H1 (cell line): Measurements from ENCODE around the gene LY6G5B. TPM values are rescaled to one million over a fixed set of nuclear protein-coding genes. Genes with fewer than 3 reads are reported as not detected.

Experiments
- CTCF ChIA-PET: fragments of 300-600 bp; sonication (Branson Sonifier 250); formaldehyde crosslinking; loops from one replicate; lab custom pipeline; 2021; ENCODE audit not compliant: partially characterized antibody; lab: Charles Lee
- POLR2A ChIA-PET: fragments of 300-600 bp; sonication (Branson Sonifier 250); formaldehyde crosslinking; loops from one replicate; lab custom pipeline; 2021; ENCODE audit warnings: inconsistent platforms; ENCODE audit not compliant: partially characterized antibody; lab: Charles Lee
- DNase-seq, 2 experiments: peaks; one replicate each; pipeline versions ENCODE4 v3.0.0 to v3.0.0-alpha.2; 2010 to 2022; ENCODE audit warnings: low spot score in 2 of 2, low read depth in 1 of 2, mixed read lengths in 1 of 2
- FAIRE-seq: peaks from 2 replicates; lab custom pipeline; 2011; peaks lifted over from hg19 to GRCh38; lab: Jason Lieb, UNC
- H2AFZ ChIP-seq: 2 replicates; pipeline ENCODE4 v1.8.1; 2012; ENCODE audit warnings: low read length, inconsistent platforms
- H2AK5ac ChIP-seq: 2 replicates; pipeline ENCODE4 v1.6.1; 2013; ENCODE audit warnings: low read depth, low read length
- H2BK120ac ChIP-seq: replicated peaks from 2 replicates; pipeline ENCODE3; 2013; ENCODE audit warnings: low read depth, low read length, inconsistent platforms
- H2BK12ac ChIP-seq: 2 replicates; pipeline ENCODE4 v1.6.1; 2013; ENCODE audit warnings: low read depth, low read length
- H2BK15ac ChIP-seq: 2 replicates; pipeline ENCODE4 v1.6.1; 2013; ENCODE audit warnings: low read length
- H2BK20ac ChIP-seq: 2 replicates; pipeline ENCODE4 v1.6.1; 2013; ENCODE audit warnings: low read length
- H2BK5ac ChIP-seq: 2 replicates; pipeline ENCODE4 v1.6.1; 2013; ENCODE audit warnings: low read depth, low read length
- H3K14ac ChIP-seq: 2 replicates; pipeline ENCODE4 v1.6.1; 2013; ENCODE audit warnings: inconsistent platforms; ENCODE audit not compliant: insufficient read length
- H3K18ac ChIP-seq: 2 replicates; pipeline ENCODE4 v1.6.1; 2013; ENCODE audit warnings: low read length; ENCODE audit errors: extremely low read depth
- H3K23ac ChIP-seq: 2 replicates; pipeline ENCODE4 v1.6.1; 2013; ENCODE audit warnings: inconsistent platforms; ENCODE audit not compliant: insufficient read length
- H3K23me2 ChIP-seq: 2 replicates; pipeline ENCODE4 v1.6.1; 2013; ENCODE audit warnings: low read depth, low read length
- H3K27ac ChIP-seq: 2 replicates; pipeline ENCODE4 v1.6.1; 2011; ENCODE audit warnings: low read depth, low read length, inconsistent platforms
- H3K27me3 ChIP-seq, 4 experiments: replicated peaks in 1 of 4; 1 replicate in 1 of 4; 2 replicates in 3 of 4; pipeline versions ENCODE4 v1.6.1 to v1.8.1; 2011 to 2013; ENCODE audit warnings: low read length in 3 of 4, mild to moderate bottlenecking in 3 of 4, inconsistent platforms in 2 of 4, mixed read lengths in 2 of 4, moderate library complexity in 1 of 4; ENCODE audit not compliant: control insufficient read depth in 3 of 4, insufficient read depth in 3 of 4; ENCODE audit errors: extremely low read depth in 1 of 4
- H3K36me3 ChIP-seq, 4 experiments: 2 replicates each; pipeline versions ENCODE4 v1.6.1 to v1.8.1; 2011 to 2013; ENCODE audit warnings: mild to moderate bottlenecking in 4 of 4, low read length in 3 of 4, moderate library complexity in 2 of 4, control low read depth in 1 of 4, inconsistent platforms in 1 of 4; ENCODE audit not compliant: insufficient read depth in 4 of 4, control insufficient read depth in 2 of 4
- H3K4ac ChIP-seq: replicated peaks from 2 replicates; pipeline ENCODE3; 2013; ENCODE audit warnings: low read length, low read depth, mixed read lengths, inconsistent platforms; ENCODE audit not compliant: insufficient read length
- H3K4me1 ChIP-seq, 4 experiments: replicated peaks in 1 of 4; 1 replicate in 1 of 4; 2 replicates in 3 of 4; pipeline versions ENCODE4 v1.6.1 to v1.8.1; 2011 to 2013; ENCODE audit warnings: low read length in 3 of 4, inconsistent platforms in 2 of 4, mixed read lengths in 1 of 4; ENCODE audit not compliant: insufficient read depth in 4 of 4, control insufficient read depth in 3 of 4
- H3K4me2 ChIP-seq, 2 experiments: 2 replicates each; pipeline versions ENCODE4 v1.6.1 to v1.8.1; 2011 to 2013; ENCODE audit warnings: low read depth in 2 of 2, low read length in 2 of 2, control low read depth in 1 of 2, inconsistent platforms in 1 of 2, mild to moderate bottlenecking in 1 of 2; ENCODE audit not compliant: insufficient read depth in 1 of 2
- H3K4me3 ChIP-seq, 4 experiments: fragments of 200-600, 300-600 bp in 1 of 4; sonication (generic), shearing (Covaris generic), sonication (Bioruptor Twin) in 1 of 4; 2 replicates each; pipeline versions ENCODE4 v1.5.1 to v1.8.1; 2011 to 2016; ENCODE audit warnings: low read length in 4 of 4, low read depth in 3 of 4, control low read depth in 2 of 4, inconsistent platforms in 2 of 4, mild to moderate bottlenecking in 2 of 4, mixed read lengths in 1 of 4, moderate library complexity in 1 of 4; ENCODE audit not compliant: insufficient read depth in 2 of 4; ENCODE audit errors: extremely low read depth in 1 of 4
- H3K56ac ChIP-seq: replicated peaks from 2 replicates; pipeline ENCODE3; 2013; ENCODE audit warnings: low read depth, mild to moderate bottlenecking, mixed read lengths, low read length, inconsistent platforms; ENCODE audit not compliant: insufficient read length
- H3K79me1 ChIP-seq: 2 replicates; pipeline ENCODE4 v1.6.1; 2013; ENCODE audit warnings: low read depth, low read length, control low read depth
- H3K79me2 ChIP-seq, 2 experiments: 2 replicates each; pipeline versions ENCODE4 v1.6.1 to v1.8.1; 2012 to 2013; ENCODE audit warnings: low read length in 2 of 2, mild to moderate bottlenecking in 2 of 2, inconsistent platforms in 1 of 2; ENCODE audit not compliant: insufficient read depth in 2 of 2, control insufficient read depth in 1 of 2
- H3K9ac ChIP-seq, 4 experiments: replicated peaks in 1 of 4; 1 replicate in 1 of 4; 2 replicates in 3 of 4; pipeline versions ENCODE4 v1.6.1 to v1.8.1; 2011 to 2013; ENCODE audit warnings: low read depth in 3 of 4, low read length in 3 of 4, control low read depth in 2 of 4, mild to moderate bottlenecking in 2 of 4, moderate library complexity in 2 of 4, inconsistent platforms in 1 of 4; ENCODE audit errors: extremely low read depth in 1 of 4
- H3K9me3 ChIP-seq, 2 experiments: 2 replicates each; pipeline versions ENCODE4 v1.6.1 to v1.8.1; 2012 to 2013; ENCODE audit warnings: mild to moderate bottlenecking in 2 of 2, moderate library complexity in 2 of 2, control low read depth in 1 of 2, inconsistent platforms in 1 of 2, low read depth in 1 of 2, low read length in 1 of 2, mixed read lengths in 1 of 2; ENCODE audit not compliant: insufficient read depth in 2 of 2
- H4K20me1 ChIP-seq, 2 experiments: replicated peaks in 1 of 2; 2 replicates each; pipeline versions ENCODE3 to v1.8.1; 2011 to 2013; ENCODE audit warnings: inconsistent platforms in 2 of 2, low read length in 2 of 2, mild to moderate bottlenecking in 1 of 2; ENCODE audit not compliant: insufficient read depth in 2 of 2, control insufficient read depth in 1 of 2
- H4K5ac ChIP-seq: 2 replicates; pipeline ENCODE4 v1.6.1; 2013; ENCODE audit warnings: low read length, low read depth, mixed read lengths, inconsistent platforms; ENCODE audit not compliant: insufficient read length
- H4K8ac ChIP-seq: 2 replicates; pipeline ENCODE4 v1.8.0; 2013; ENCODE audit warnings: mild to moderate bottlenecking, moderate library complexity, low read length, inconsistent platforms; ENCODE audit not compliant: insufficient read depth; ENCODE audit errors: extremely low read depth
- H4K91ac ChIP-seq: replicated peaks from 2 replicates; pipeline ENCODE3; 2013; ENCODE audit warnings: low read length, mixed read lengths, inconsistent platforms; ENCODE audit not compliant: insufficient read length
- ASH2L ChIP-seq: fragments of 200-600, 300-600 bp; sonication (generic); IDR thresholded peaks from one replicate; pipeline ENCODE4 v1.7.1; 2017; ENCODE audit warnings: low read length
- GABPA ChIP-seq: IDR thresholded peaks from 2 replicates; pipeline ENCODE4 v1.6.1; 2011; ENCODE audit warnings: mild to moderate bottlenecking, low read length, moderate library complexity, borderline replicate concordance; ENCODE audit not compliant: insufficient read depth
- GTF2F1 ChIP-seq: IDR thresholded peaks from 2 replicates; pipeline ENCODE4 v1.6.1; 2012; ENCODE audit warnings: low read depth, low read length, improper control_type of control experiment, borderline replicate concordance
- HDAC2 ChIP-seq, 2 experiments: fragments of 300-600 bp in 1 of 2; sonication (generic) in 1 of 2; IDR thresholded peaks; 2 replicates each; pipeline ENCODE4 v1.6.1; 2011 to 2012; ENCODE audit warnings: low read depth in 2 of 2, low read length in 2 of 2, mild to moderate bottlenecking in 2 of 2, moderate library complexity in 2 of 2, borderline replicate concordance in 1 of 2, inconsistent platforms in 1 of 2
- RFX5 ChIP-seq: IDR thresholded peaks from 2 replicates; pipeline ENCODE4 v1.6.1; 2011; ENCODE audit warnings: low read depth, low read length, improper control_type of control experiment, borderline replicate concordance
- SP1 ChIP-seq: IDR thresholded peaks from 2 replicates; pipeline ENCODE4 v1.6.1; 2011; ENCODE audit warnings: low read depth, low read length
- SP2 ChIP-seq: IDR thresholded peaks from 2 replicates; pipeline ENCODE4 v1.6.1; 2012; ENCODE audit warnings: mild to moderate bottlenecking, low read length, inconsistent platforms
- SUZ12 ChIP-seq: fragments of 200-600 bp; sonication (generic); IDR thresholded peaks from 2 replicates; pipeline ENCODE4 v1.6.1; 2012; ENCODE audit warnings: mild to moderate bottlenecking, inconsistent platforms, low read length, moderate library complexity, mixed read lengths
- WGBS, 2 experiments: shearing (Covaris generic) in 1 of 2; methylation state at CpG; one replicate each; pipeline versions ENCODE4 v1.1.6 to v1.1.7; 2013 to 2015; ENCODE audit warnings: low lambda C conversion rate in 2 of 2, mixed read lengths in 2 of 2, inconsistent platforms in 1 of 2, low coverage in 1 of 2, missing lambda C conversion rate in 1 of 2; ENCODE audit not compliant: insufficient replicate concordance in 2 of 2, insufficient coverage in 1 of 2, insufficient read length in 1 of 2; ENCODE audit errors: extremely low coverage in 1 of 2, missing lambda C conversion rate in 1 of 2; 5-methylcytosine and 5-hydroxymethylcytosine counted together
- polyA plus RNA-seq, 7 experiments: library from polyadenylated mRNA; depleted of rRNA in 3 of 7; stranded (reverse) in 5 of 7; unstranded in 2 of 7; fragments of >200 nt in 5 of 7; fragments of 200-250 nt in 2 of 7; gene quantifications; 1 replicate in 5 of 7; 2 replicates in 1 of 7; 4 replicates in 1 of 7; pipeline versions ENCODE4 v1.2.1 to v1.2.3, GENCODE V29; 2011 to 2013; ENCODE audit warnings: missing spikeins in 2 of 7, mixed read lengths in 2 of 7
- total RNA-seq: library from RNA; stranded (reverse); fragmentation: NEBNext Ultra II Directional; extraction: Animal tissue kit (Norgen Biotek cat#: 25700); gene quantifications from 2 replicates; pipeline ENCODE4 v1.2.1, GENCODE V29; 2021
- TF ChIP-seq, protein P1 (sequence below): IDR thresholded peaks from 2 replicates; pipeline ENCODE4 v1.6.1; 2011; ENCODE audit warnings: low read depth, mild to moderate bottlenecking, low read length; ENCODE audit not compliant: insufficient read depth

Gene LY6G5B
- total and polyA plus RNA-seq, 2 of the 8 experiments (the other 6 are each of a cell fraction or from before 2014, with no cell fraction given) = 10.6 to 12.6 TPM

DNA sequence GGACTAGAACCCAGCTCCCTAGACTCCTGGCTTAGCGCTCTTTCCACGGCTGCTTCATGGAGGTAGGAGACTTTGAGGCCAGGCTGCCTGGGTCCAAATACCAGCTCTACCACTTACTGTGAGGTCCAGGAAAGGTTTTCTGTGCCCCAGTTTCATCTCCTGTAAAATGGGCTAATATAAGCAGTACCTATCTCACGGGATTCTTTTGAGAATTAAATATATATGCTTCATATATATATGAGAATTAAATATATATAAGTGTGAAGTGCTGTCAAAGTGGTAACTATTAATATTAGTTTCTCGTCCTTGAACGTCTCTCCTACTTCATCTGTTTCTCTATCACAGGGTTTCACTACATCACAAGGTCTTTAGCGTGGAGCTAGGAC, 21.3 kb downstream of the LY6G5B start:
- Histone ChIP-seq H4K91ac (no peak overlapping the region), H3K18ac (no peak overlapping the region), H3K36me3 (peaks cover 8 to 28% (median 18%) of the 10 kb centered on the region in 4 experiments; a peak in 5 of 8 replicates), H3K4me1 (peaks cover 0 to 1% (median 0%) of the 10 kb centered on the region in 4 experiments; a peak in 2 of 7 replicates), H2BK15ac (no peak overlapping the region), H3K4ac (no peak overlapping the region), H3K14ac (no peak overlapping the region), H4K20me1 (no peaks in the 10 kb centered on the region), H3K23me2 (no peaks in the 10 kb centered on the region), H3K4me2 (no peak overlapping the region), H2BK120ac (no peak overlapping the region), H2AK5ac (no peak overlapping the region), H3K4me3 (no peak overlapping the region), H3K79me2 (no peaks in the 10 kb centered on the region), H3K23ac (no peak overlapping the region), H2BK5ac (no peak overlapping the region), H4K8ac (no peak overlapping the region), H3K9ac (no peak overlapping the region), H3K27me3 (no peaks in the 10 kb centered on the region), H3K56ac (no peak overlapping the region), H3K27ac (no peak overlapping the region), H4K5ac (no peak overlapping the region), H2AFZ (no peak overlapping the region), H2BK20ac (no peak overlapping the region), H2BK12ac (no peak overlapping the region), H3K79me1 (no peaks in the 10 kb centered on the region), H3K9me3 (no peaks in the 10 kb centered on the region)
- WGBS, 2 experiments = 90% methylated on average over 6 of the region's 6 CpGs; no CpG with 5 or more reads in 1 of the 2 experiments
- FAIRE-seq (no peak), DNase-seq (no peak)
- ChIA-PET POLR2A (interaction anchor here (0.7 to 6.6 kb wide), 11 partner anchors 11 to 59 kb away, joined by 3 to 33 read pairs (median 4); partner anchors contain the start of genes ABHD16A, BAG6, GPANK1 and LY6G6D), CTCF (interaction anchor here (0.9 to 5.8 kb wide), 19 partner anchors 8 to 105 kb away, joined by 3 to 26 read pairs (median 6); partner anchors contain the start of genes BAG6, CSNK2B, DDAH2 and GPANK1)
- TF ChIP-seq, protein P1, sequence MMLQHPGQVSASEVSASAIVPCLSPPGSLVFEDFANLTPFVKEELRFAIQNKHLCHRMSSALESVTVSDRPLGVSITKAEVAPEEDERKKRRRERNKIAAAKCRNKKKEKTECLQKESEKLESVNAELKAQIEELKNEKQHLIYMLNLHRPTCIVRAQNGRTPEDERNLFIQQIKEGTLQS = no peak
- no peak for TF ChIP-seq SUZ12
- TF ChIP-seq GABPA = no peak
- TF ChIP-seq ASH2L = no peak
- no peak for TF ChIP-seq HDAC2 (IDR thresholded peaks at IDR 0.05; ENCODE audit: borderline replicate concordance in 1 of 2, low read depth in 2 of 2, low read length in 2 of 2)
- no peak for TF ChIP-seq RFX5
- no peak for TF ChIP-seq GTF2F1
- TF ChIP-seq SP1 = no peak
- no peak for TF ChIP-seq SP2
